Measurements from ENCODE around the gene UBE3C.
"Not testable (repeated sequence)": the region's sequence is repeated elsewhere in the genome, so short reads cannot be mapped to it uniquely, and the experiment has no call there.

Gene UBE3C

GRCh38 chr7:157130849-157131248 lies 7.9 kb upstream of the UBE3C start:
- DNase-seq (ENCODE audit: low read depth) = not testable (repeated sequence)

GRCh38 chr7:157132796-157133195 lies 5.9 kb upstream of the UBE3C start:
- peak; percentile 20 for DNase-seq (ENCODE audit: low read depth)

- no peak for DNase-seq (ENCODE audit: low read depth)
These were observed 5.4 kb upstream of the UBE3C start for GRCh38 chr7:157133304-157133703.

- DNase-seq (ENCODE audit: low read depth) = peak; percentile 84
These were observed 2.4 kb upstream of the UBE3C start for GRCh38 chr7:157136372-157136771.

GRCh38 chr7:157138101-157138423 lies 664 bp upstream of the UBE3C start:
- DNase-seq (ENCODE audit: low read depth) = no peak

GRCh38 chr7:157139111-157139809 lies 534 bp downstream of the UBE3C start:
- DNase-seq (ENCODE audit: low read depth) = peak; percentile 54

- DNase-seq (ENCODE audit: low read depth) = peak; percentile 13
These were observed 1.2 kb downstream of the UBE3C start for GRCh38 chr7:157139810-157140510.

GRCh38 chr7:157140511-157140905 lies 1.8 kb downstream of the UBE3C start:
- no peak for DNase-seq (ENCODE audit: low read depth)

GRCh38 chr7:157141525-157142060 lies 2.9 kb downstream of the UBE3C start:
- no peak for DNase-seq (ENCODE audit: low read depth)

GRCh38 chr7:157143788-157144187 lies 5.1 kb downstream of the UBE3C start:
- no peak for DNase-seq (ENCODE audit: low read depth)

GRCh38 chr7:157149317-157149716 lies 10.6 kb downstream of the UBE3C start:
- DNase-seq (ENCODE audit: low read depth) = no peak

- DNase-seq (ENCODE audit: low read depth) = no peak
These were observed 12.2 kb downstream of the UBE3C start for GRCh38 chr7:157150882-157151281.

GRCh38 chr7:157151626-157152339 lies 13.1 kb downstream of the UBE3C start:
- no peak for DNase-seq (ENCODE audit: low read depth)

- no peak for DNase-seq (ENCODE audit: low read depth)
These were observed 13.7 kb downstream of the UBE3C start for GRCh38 chr7:157152391-157152937.

- no peak for DNase-seq (ENCODE audit: low read depth)
These were observed 14.5 kb downstream of the UBE3C start for GRCh38 chr7:157153260-157153659.

- DNase-seq (ENCODE audit: low read depth) = no peak
These were observed 17.2 kb downstream of the UBE3C start for GRCh38 chr7:157155959-157156358.

- no peak for DNase-seq (ENCODE audit: low read depth)
These were observed 19.7 kb downstream of the UBE3C start for GRCh38 chr7:157158400-157158799.

GRCh38 chr7:157159537-157159936 lies 20.8 kb downstream of the UBE3C start:
- not testable (repeated sequence) for DNase-seq (ENCODE audit: low read depth)

GRCh38 chr7:157160433-157160832 lies 21.7 kb downstream of the UBE3C start:
- DNase-seq (ENCODE audit: low read depth) = no peak

GRCh38 chr7:157165987-157166386 lies 27.3 kb downstream of the UBE3C start:
- no peak for DNase-seq (ENCODE audit: low read depth)

- no peak for DNase-seq (ENCODE audit: low read depth)
These were observed 29.8 kb downstream of the UBE3C start for GRCh38 chr7:157168571-157168970.

GRCh38 chr7:157176771-157177170 lies 38.0 kb downstream of the UBE3C start:
- DNase-seq (ENCODE audit: low read depth) = peak; percentile 20

Measured in ELR (cell line).